OCI-LY7 (cell line): ENCODE measurements around the gene GSTA1. TPM values are rescaled to one million over a fixed set of nuclear protein-coding genes. Genes with fewer than 3 reads are reported as not detected.

Experiments used
- BruUV-seq: library from RNA; stranded (reverse); fragments of 400-500 nt; replicated peaks from 2 replicates; lab custom pipeline; 2021; lab: Mats Ljungman, UMichigan
- CTCF ChIA-PET: fragments of 300-600 bp; sonication (Branson Sonifier 250); formaldehyde crosslinking; loops from one replicate; lab custom pipeline; 2022; ENCODE audit warnings: antibody characterized with exemption; ENCODE audit not compliant: unreplicated experiment; lab: Charles Lee
- POLR2A ChIA-PET: fragments of 300-600 bp; sonication (Branson Sonifier 250); formaldehyde crosslinking; loops from one replicate; lab custom pipeline; 2022; ENCODE audit warnings: antibody characterized with exemption; lab: Charles Lee
- DNase-seq: peaks from one replicate; pipeline ENCODE4 v3.0.0-alpha.2; 2015; ENCODE audit warnings: low spot score
- H2AFZ ChIP-seq: fragments of 200-600 bp; sonication (generic), shearing (Covaris generic); 2 replicates; pipeline ENCODE4 v1.6.1; 2014; ENCODE audit warnings: mild to moderate bottlenecking, antibody characterized with exemption, low read length, moderate library complexity
- H3K27ac ChIP-seq: fragments of 200-600 bp; sonication (generic); 2 replicates; pipeline ENCODE4 v1.5.1; 2014; ENCODE audit warnings: mixed run types, low read depth, mild to moderate bottlenecking, moderate library complexity, low read length, inconsistent platforms; ENCODE audit not compliant: poor library complexity, severe bottlenecking
- H3K36me3 ChIP-seq: fragments of 200-600 bp; sonication (generic); 2 replicates; pipeline ENCODE4 v1.6.1; 2014; ENCODE audit warnings: mild to moderate bottlenecking, antibody characterized with exemption, low read length, moderate library complexity, mixed read lengths; ENCODE audit not compliant: insufficient read depth
- H3K4me1 ChIP-seq: fragments of 200-600 bp; sonication (generic); 2 replicates; pipeline ENCODE4 v1.5.1; 2014; ENCODE audit warnings: mild to moderate bottlenecking, low read length; ENCODE audit not compliant: insufficient read depth, poor library complexity, severe bottlenecking
- H3K4me2 ChIP-seq: fragments of 200-600 bp; sonication (generic); 2 replicates; pipeline ENCODE4 v1.6.1; 2014; ENCODE audit warnings: mild to moderate bottlenecking, low read length
- H3K4me3 ChIP-seq: fragments of 200-600 bp; sonication (generic); 2 replicates; pipeline ENCODE4 v1.5.1; 2014; ENCODE audit warnings: mild to moderate bottlenecking, low read depth, low read length; ENCODE audit not compliant: poor library complexity, severe bottlenecking
- H3K79me2 ChIP-seq: fragments of 200-600 bp; sonication (generic); 2 replicates; pipeline ENCODE4 v1.6.1; 2016; ENCODE audit warnings: low read depth, mild to moderate bottlenecking, low read length, moderate library complexity, mixed read lengths; ENCODE audit not compliant: insufficient read depth
- H3K9me2 ChIP-seq: fragments of 200-600 bp; sonication (generic); 2 replicates; pipeline ENCODE4 v1.6.1; 2016; ENCODE audit warnings: mild to moderate bottlenecking, low read length, mixed read lengths; ENCODE audit not compliant: insufficient read depth
- H3K9me3 ChIP-seq: fragments of 200-600 bp; sonication (generic); 2 replicates; pipeline ENCODE4 v1.6.1; 2014; ENCODE audit warnings: mild to moderate bottlenecking, mixed run types, low read length, mixed read lengths
- H4K20me1 ChIP-seq: fragments of 200-600 bp; sonication (generic); 2 replicates; pipeline ENCODE4 v1.6.1; 2014; ENCODE audit warnings: mild to moderate bottlenecking, antibody characterized with exemption, low read length, moderate library complexity, mixed read lengths; ENCODE audit not compliant: insufficient read depth
- EZH2phosphoT487 ChIP-seq: fragments of 200-600 bp; sonication (generic); IDR thresholded peaks from 2 replicates; pipeline ENCODE4 v1.6.1; 2018; ENCODE audit warnings: low read depth, borderline replicate concordance, mild to moderate bottlenecking, mixed run types, antibody characterized with exemption, low read length, moderate library complexity, mixed read lengths
- intact Hi-C: fragments of 100-400 bp; cut with micrococcal nuclease; formaldehyde crosslinking; loops from one replicate; pipeline ENCODE4 v1.10.0; 2022; ENCODE audit not compliant: unreplicated experiment
- total RNA-seq, 2 experiments: library from RNA; depleted of rRNA in 1 of 2; stranded (reverse); fragments of >200 nt in 1 of 2; shearing (Covaris generic) in 1 of 2; gene quantifications; 2 replicates each; pipeline ENCODE4 v1.2.3, GENCODE V29; 2014 to 2022
- TF ChIP-seq, protein P1 (sequence below): fragments of 200-600 bp; sonication (generic); conservative IDR thresholded peaks from 2 replicates; pipeline ENCODE4 v1.5.1; 2014; ENCODE audit warnings: mild to moderate bottlenecking, antibody characterized with exemption, low read length, moderate library complexity, mixed read lengths

Gene GSTA1
- total RNA-seq, 2 experiments from 2014 or later, result not detected

DNA sequence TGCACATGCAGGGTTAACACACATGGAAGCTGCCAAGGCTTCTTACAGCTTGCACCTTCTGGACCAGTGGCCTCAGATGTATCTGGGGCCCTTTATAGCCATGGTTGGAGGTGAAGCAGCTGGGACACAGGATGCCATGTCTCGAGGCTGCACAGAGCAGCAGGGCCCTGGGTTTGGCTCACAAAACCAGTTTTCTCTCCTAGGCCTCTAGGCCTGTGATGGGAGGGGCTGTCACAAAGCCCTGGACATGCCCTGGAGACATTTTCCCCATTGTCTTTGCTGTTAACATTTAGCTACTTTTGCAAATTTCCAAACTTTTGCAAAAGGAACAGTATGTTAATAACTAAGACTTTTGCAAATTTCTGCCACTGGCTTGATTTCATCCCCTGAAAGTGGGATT lies 18.2 kb upstream of the GSTA1 start:
- no TSS peak for BruUV-seq
- intact Hi-C loops, result no loop called here
- H3K4me1 ChIP-seq, result no peaks in the 10 kb centered on the region
- ChIA-PET POLR2A (no interaction called here), CTCF (no interaction called here)
- no peak for DNase-seq
- no peak overlapping the region for H3K27ac ChIP-seq
- no peak overlapping the region for H2AFZ ChIP-seq
- H3K9me3 ChIP-seq, result no peaks in the 10 kb centered on the region
- no peak overlapping the region for H3K4me3 ChIP-seq
- H3K4me2 ChIP-seq, result no peak overlapping the region
- no peaks in the 10 kb centered on the region for H3K79me2 ChIP-seq
- H3K36me3 ChIP-seq, result no peaks in the 10 kb centered on the region
- H4K20me1 ChIP-seq, result no peaks in the 10 kb centered on the region
- TF ChIP-seq EZH2phosphoT487, result no peak
- TF ChIP-seq, protein P1, sequence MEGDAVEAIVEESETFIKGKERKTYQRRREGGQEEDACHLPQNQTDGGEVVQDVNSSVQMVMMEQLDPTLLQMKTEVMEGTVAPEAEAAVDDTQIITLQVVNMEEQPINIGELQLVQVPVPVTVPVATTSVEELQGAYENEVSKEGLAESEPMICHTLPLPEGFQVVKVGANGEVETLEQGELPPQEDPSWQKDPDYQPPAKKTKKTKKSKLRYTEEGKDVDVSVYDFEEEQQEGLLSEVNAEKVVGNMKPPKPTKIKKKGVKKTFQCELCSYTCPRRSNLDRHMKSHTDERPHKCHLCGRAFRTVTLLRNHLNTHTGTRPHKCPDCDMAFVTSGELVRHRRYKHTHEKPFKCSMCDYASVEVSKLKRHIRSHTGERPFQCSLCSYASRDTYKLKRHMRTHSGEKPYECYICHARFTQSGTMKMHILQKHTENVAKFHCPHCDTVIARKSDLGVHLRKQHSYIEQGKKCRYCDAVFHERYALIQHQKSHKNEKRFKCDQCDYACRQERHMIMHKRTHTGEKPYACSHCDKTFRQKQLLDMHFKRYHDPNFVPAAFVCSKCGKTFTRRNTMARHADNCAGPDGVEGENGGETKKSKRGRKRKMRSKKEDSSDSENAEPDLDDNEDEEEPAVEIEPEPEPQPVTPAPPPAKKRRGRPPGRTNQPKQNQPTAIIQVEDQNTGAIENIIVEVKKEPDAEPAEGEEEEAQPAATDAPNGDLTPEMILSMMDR, result no peak
- H3K9me2 ChIP-seq, result no peaks in the 10 kb centered on the region

DNA sequence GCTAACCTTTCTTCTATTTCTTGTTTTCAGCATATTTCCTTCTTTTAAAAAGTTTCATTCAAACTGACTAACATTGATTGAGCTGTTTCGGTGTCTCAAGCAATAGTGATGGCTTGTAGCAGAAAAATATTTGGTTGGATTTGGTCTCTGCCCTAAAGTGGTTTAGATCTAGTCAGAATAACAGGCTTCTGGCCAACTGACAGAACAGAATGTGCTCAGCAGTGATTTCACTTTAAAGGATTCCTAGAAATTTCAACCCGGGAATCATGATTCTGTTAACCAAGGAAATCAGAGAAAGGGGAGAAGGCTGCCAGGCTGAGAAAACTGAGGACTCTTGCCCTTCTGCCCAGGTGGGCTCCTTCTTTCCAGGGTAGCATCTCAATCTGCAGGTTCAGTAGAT lies 16.6 kb upstream of the GSTA1 start:
- CTCF ChIA-PET, result no interaction called here

More for the DNA sequence above, 16.6 kb upstream of the GSTA1 start:
- intact Hi-C loops, result no loop called here
- no peak overlapping the region for H3K4me2 ChIP-seq
- no peaks in the 10 kb centered on the region for H3K9me3 ChIP-seq
- TF ChIP-seq, protein P1, result no peak
- no peak for TF ChIP-seq EZH2phosphoT487
- H4K20me1 ChIP-seq, result no peaks in the 10 kb centered on the region
- H3K27ac ChIP-seq, result no peak overlapping the region
- H3K36me3 ChIP-seq, result no peaks in the 10 kb centered on the region
- DNase-seq, result no peak
- no TSS peak for BruUV-seq
- H3K9me2 ChIP-seq, result no peaks in the 10 kb centered on the region
- H2AFZ ChIP-seq, result no peak overlapping the region
- POLR2A ChIA-PET, result no interaction called here
- H3K79me2 ChIP-seq, result no peaks in the 10 kb centered on the region
- no peaks in the 10 kb centered on the region for H3K4me1 ChIP-seq
- H3K4me3 ChIP-seq, result no peak overlapping the region
